ENCODE data around the gene SMAD3. TPM values are rescaled to one million over a fixed set of nuclear protein-coding genes. Genes with fewer than 3 reads are reported as not detected.

The SMAD3 gene
- polyA plus RNA-seq, 1 experiment = 59.4 TPM

DNA sequence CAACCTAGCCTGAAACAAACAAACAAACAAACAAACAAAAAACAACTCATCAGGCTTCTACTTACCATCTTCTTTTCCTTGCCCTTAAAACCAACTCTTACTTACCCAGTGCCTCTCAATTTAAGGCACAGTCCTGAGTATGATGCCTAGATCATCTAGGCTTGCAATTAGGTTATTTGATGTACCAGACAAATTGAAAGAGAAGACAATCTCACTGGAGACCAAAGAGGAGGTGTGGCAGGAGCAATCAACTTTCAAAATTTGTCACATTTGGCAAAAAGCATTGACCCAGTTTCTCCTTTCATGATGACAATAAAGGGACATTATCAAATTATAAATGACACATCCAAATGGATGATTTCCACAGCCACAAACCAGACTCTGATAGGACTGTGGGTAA is 153.0 kb downstream of the SMAD3 start:
- Histone ChIP-seq H3K27me3 (ENCODE audit: control insufficient read depth, insufficient read depth, low read length) (no peaks in the 10 kb centered on the region), H3K36me3 (ENCODE audit: control insufficient read depth, insufficient read depth, low read length) (no peaks in the 10 kb centered on the region), H3K4me3 (ENCODE audit: low read depth, low read length) (no peak overlapping the region)
- TF ChIP-seq, protein P1, sequence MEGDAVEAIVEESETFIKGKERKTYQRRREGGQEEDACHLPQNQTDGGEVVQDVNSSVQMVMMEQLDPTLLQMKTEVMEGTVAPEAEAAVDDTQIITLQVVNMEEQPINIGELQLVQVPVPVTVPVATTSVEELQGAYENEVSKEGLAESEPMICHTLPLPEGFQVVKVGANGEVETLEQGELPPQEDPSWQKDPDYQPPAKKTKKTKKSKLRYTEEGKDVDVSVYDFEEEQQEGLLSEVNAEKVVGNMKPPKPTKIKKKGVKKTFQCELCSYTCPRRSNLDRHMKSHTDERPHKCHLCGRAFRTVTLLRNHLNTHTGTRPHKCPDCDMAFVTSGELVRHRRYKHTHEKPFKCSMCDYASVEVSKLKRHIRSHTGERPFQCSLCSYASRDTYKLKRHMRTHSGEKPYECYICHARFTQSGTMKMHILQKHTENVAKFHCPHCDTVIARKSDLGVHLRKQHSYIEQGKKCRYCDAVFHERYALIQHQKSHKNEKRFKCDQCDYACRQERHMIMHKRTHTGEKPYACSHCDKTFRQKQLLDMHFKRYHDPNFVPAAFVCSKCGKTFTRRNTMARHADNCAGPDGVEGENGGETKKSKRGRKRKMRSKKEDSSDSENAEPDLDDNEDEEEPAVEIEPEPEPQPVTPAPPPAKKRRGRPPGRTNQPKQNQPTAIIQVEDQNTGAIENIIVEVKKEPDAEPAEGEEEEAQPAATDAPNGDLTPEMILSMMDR (IDR thresholded peaks at IDR 0.05; ENCODE audit: insufficient read depth, low read depth, low read length) = no peak
- no peak for DNase-seq (ENCODE audit: low read depth)
- CTCF ChIA-PET = no interaction called here
- POLR2A ChIA-PET = no interaction called here

DNA sequence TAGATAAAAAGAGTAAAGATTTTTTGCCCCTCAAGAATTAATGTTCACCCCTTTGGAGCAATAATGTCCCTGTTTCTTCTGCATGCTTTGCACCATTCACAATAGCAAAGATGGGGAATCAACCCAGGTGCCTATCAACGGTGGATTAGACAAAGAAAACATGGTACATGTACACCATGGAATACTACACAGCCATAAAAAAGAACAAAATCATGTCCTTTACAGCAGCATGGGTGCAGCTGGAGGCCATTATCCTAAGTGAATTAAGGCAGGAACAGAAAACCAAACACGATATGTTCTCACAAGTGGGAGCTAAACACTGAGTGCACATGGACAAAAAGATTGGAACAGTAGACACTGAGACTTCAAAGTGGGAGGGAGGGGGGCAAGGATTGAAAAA is 153.9 kb downstream of the SMAD3 start:
- TF ChIP-seq, protein P1 (IDR thresholded peaks at IDR 0.05; ENCODE audit: insufficient read depth, low read depth, low read length) = no peak
- POLR2A ChIA-PET = no interaction called here
- H3K27me3 ChIP-seq (ENCODE audit: control insufficient read depth, insufficient read depth, low read length) = no peaks in the 10 kb centered on the region
- DNase-seq (ENCODE audit: low read depth) = no peak
- no peaks in the 10 kb centered on the region for H3K36me3 ChIP-seq (ENCODE audit: control insufficient read depth, insufficient read depth, low read length)
- CTCF ChIA-PET = no interaction called here
- no peak overlapping the region for H3K4me3 ChIP-seq (ENCODE audit: low read depth, low read length)

DNA sequence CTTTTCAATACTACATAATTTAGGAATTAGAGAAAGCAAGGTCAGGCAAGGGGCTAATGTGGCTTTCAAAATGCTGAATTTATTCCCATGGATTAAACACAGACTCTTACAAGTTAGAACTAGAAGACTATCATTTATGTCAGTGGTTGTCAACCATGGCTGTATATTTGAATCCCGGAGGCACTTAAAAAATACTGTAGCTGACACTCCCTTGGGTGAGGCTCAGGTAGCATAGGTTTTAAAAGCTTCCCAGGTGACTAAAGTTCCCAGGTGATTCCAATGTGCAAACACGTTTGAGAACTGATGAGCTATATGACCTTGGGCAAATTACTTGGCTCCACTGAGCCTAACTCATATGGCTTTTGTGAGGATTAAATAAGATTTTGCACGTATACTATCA is 159.5 kb downstream of the SMAD3 start:
- Histone ChIP-seq H3K36me3 (ENCODE audit: control insufficient read depth, insufficient read depth, low read length) (no peaks in the 10 kb centered on the region), H3K27me3 (ENCODE audit: control insufficient read depth, insufficient read depth, low read length) (no peaks in the 10 kb centered on the region), H3K4me3 (ENCODE audit: low read depth, low read length) (no peak overlapping the region)
- TF ChIP-seq, protein P1 (IDR thresholded peaks at IDR 0.05; ENCODE audit: insufficient read depth, low read depth, low read length) = no peak
- CTCF ChIA-PET = interaction anchor here (3.1 kb wide), 1 partner anchor 16 kb away, joined by 9 read pairs; no protein-coding TSS in a partner anchor
- no peak for DNase-seq (ENCODE audit: low read depth)
- POLR2A ChIA-PET = no interaction called here

DNA sequence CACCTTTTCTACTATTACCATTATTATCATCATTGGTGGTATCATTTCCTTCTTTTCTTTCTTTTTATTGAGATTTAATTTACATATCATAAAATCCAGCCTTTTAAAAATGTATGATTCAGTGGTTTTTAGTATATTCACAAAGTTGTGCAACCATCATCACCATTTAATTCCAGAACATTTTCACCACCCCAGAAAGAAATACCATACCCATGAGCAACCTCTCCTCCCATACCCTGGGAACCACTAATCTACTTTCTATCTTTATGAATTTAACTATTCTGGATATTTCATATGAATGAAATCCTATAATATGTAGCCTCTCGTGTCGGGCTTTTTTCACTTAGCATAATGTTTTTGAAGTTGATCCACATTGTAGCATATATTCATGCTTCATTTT is 159.9 kb downstream of the SMAD3 start:
- Histone ChIP-seq H3K36me3 (ENCODE audit: control insufficient read depth, insufficient read depth, low read length) (no peaks in the 10 kb centered on the region), H3K4me3 (ENCODE audit: low read depth, low read length) (no peak overlapping the region), H3K27me3 (ENCODE audit: control insufficient read depth, insufficient read depth, low read length) (no peaks in the 10 kb centered on the region)
- TF ChIP-seq, protein P1 (IDR thresholded peaks at IDR 0.05; ENCODE audit: insufficient read depth, low read depth, low read length) = no peak
- peak; percentile 50 for DNase-seq (ENCODE audit: low read depth)
- ChIA-PET CTCF (interaction anchor here (3.1 kb wide), 1 partner anchor 17 kb away, joined by 9 read pairs; no protein-coding TSS in a partner anchor), POLR2A (no interaction called here)

DNA sequence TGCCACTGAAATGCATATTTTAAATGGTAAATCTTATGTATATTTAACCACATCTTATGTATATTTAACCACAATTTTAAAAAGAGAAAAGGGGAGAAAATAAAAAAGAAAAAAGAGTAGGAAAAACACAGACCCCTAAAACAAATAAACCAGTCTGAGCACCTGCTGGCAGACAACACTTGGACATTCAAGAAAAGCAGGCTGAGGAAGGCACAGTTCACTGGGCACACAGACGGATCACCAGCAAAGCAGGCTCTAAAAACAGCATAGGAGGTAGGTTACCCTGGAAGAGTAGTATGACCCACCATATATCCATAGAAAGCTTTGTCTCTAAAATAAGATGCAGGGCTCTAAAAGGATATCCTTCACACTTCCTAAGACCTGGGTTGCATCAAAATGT is 162.0 kb downstream of the SMAD3 start:
- Histone ChIP-seq H3K4me3 (ENCODE audit: low read depth, low read length) (no peak overlapping the region), H3K36me3 (ENCODE audit: control insufficient read depth, insufficient read depth, low read length) (no peaks in the 10 kb centered on the region), H3K27me3 (ENCODE audit: control insufficient read depth, insufficient read depth, low read length) (no peaks in the 10 kb centered on the region)
- CTCF ChIA-PET = no interaction called here
- no peak for DNase-seq (ENCODE audit: low read depth)
- TF ChIP-seq, protein P1 (IDR thresholded peaks at IDR 0.05; ENCODE audit: insufficient read depth, low read depth, low read length) = no peak
- POLR2A ChIA-PET = no interaction called here

All from BJ (cell line).